GM12878 (cell line): ENCODE data around the gene HJURP. TPM values are rescaled to one million over a fixed set of nuclear protein-coding genes. Genes with fewer than 3 reads are reported as not detected.

Experiments
- BCLAF1 ChIP-seq: fragments of 450-650 bp; IDR thresholded peaks from 2 replicates; pipeline ENCODE4 v1.6.1; 2017; ENCODE audit warnings: antibody characterized with exemption, mild to moderate bottlenecking, moderate library complexity
- CHD2 ChIP-seq: IDR thresholded peaks from 2 replicates; pipeline ENCODE4 v1.6.1; 2011; ENCODE audit warnings: low read depth, low read length, improper control_type of control experiment, borderline replicate concordance
- IKZF1 ChIP-seq: fragments of 450-650 bp; conservative IDR thresholded peaks from 2 replicates; pipeline ENCODE4 v1.6.1; 2017; ENCODE audit warnings: antibody characterized with exemption, mild to moderate bottlenecking
- IRF4 ChIP-seq: IDR thresholded peaks from 2 replicates; pipeline ENCODE4 v1.6.1; 2011; ENCODE audit warnings: low read depth, low read length
- KLF5 ChIP-seq: fragments of 450-650 bp; IDR thresholded peaks from 2 replicates; pipeline ENCODE4 v1.6.1; 2014; ENCODE audit warnings: mild to moderate bottlenecking; ENCODE audit not compliant: partially characterized antibody
- LARP7 ChIP-seq: fragments of 450-650 bp; IDR thresholded peaks from 2 replicates; pipeline ENCODE4 v1.6.1; 2017; ENCODE audit warnings: mild to moderate bottlenecking
- MEF2B ChIP-seq: fragments of 450-650 bp; IDR thresholded peaks from 2 replicates; pipeline ENCODE4 v1.6.1; 2018; ENCODE audit warnings: mild to moderate bottlenecking, moderate library complexity; ENCODE audit not compliant: partially characterized antibody, poor library complexity, severe bottlenecking
- NFXL1 ChIP-seq: fragments of 450-650 bp; IDR thresholded peaks from 2 replicates; pipeline ENCODE4 v1.6.1; 2017; ENCODE audit warnings: antibody characterized with exemption, mild to moderate bottlenecking, borderline replicate concordance
- NKRF ChIP-seq: fragments of 450-650 bp; conservative IDR thresholded peaks from 2 replicates; pipeline ENCODE4 v1.6.1; 2017; ENCODE audit warnings: mild to moderate bottlenecking, moderate library complexity
- NR2C1 ChIP-seq: fragments of 450-650 bp; IDR thresholded peaks from 2 replicates; pipeline ENCODE4 v1.6.1; 2017; ENCODE audit warnings: antibody characterized with exemption, mild to moderate bottlenecking, moderate library complexity
- NR2C2 ChIP-seq: IDR thresholded peaks from 2 replicates; pipeline ENCODE4 v1.6.1; 2011; ENCODE audit warnings: borderline replicate concordance, low read depth; ENCODE audit not compliant: control insufficient read depth, insufficient read length
- YBX1 ChIP-seq: fragments of 450-650 bp; IDR thresholded peaks from 2 replicates; pipeline ENCODE4 v1.6.1; 2016; ENCODE audit warnings: antibody characterized with exemption
- YY1 ChIP-seq: IDR thresholded peaks from 2 replicates; pipeline ENCODE4 v1.6.1; 2011; ENCODE audit warnings: low read depth, mild to moderate bottlenecking, low read length
- ZBTB4 ChIP-seq: fragments of 450-650 bp; formaldehyde crosslinking; IDR thresholded peaks from 2 replicates; pipeline ENCODE4 v1.4.0; 2022; ENCODE audit warnings: mild to moderate bottlenecking, moderate library complexity
- ZNF622 ChIP-seq: fragments of 450-650 bp; IDR thresholded peaks from 2 replicates; pipeline ENCODE4 v1.6.1; 2017; ENCODE audit warnings: mild to moderate bottlenecking, inconsistent platforms
- polyA plus RNA-seq, 11 experiments: library from polyadenylated mRNA; depleted of rRNA in 4 of 11; unstranded in 6 of 11; stranded (reverse) in 5 of 11; fragments of >200 nt; fragmentation: Nextera tagmentation in 4 of 11; fragmentation: Illumina TruSeq in 1 of 11; extraction: Ambion mirVana in 4 of 11; extraction: Trizol in 1 of 11; gene quantifications; 1 replicate in 1 of 11; 2 replicates in 10 of 11; pipeline versions ENCODE4 v1.2.1 to v1.2.3, GENCODE V29; 2011 to 2016; ENCODE audit warnings: inconsistent platforms in 2 of 11, missing spikeins in 2 of 11, low read depth in 1 of 11
- total RNA-seq, 4 experiments: library from RNA; depleted of rRNA in 3 of 4; stranded (reverse); fragments of >200 nt in 3 of 4; fragmentation: Illumina TruSeq in 1 of 4; extraction: Trizol in 1 of 4; gene quantifications; 2 replicates each; pipeline versions ENCODE4 v1.2.1 to v1.2.3, GENCODE V29; 2013 to 2021

HJURP gene
- total and polyA plus RNA-seq, 10 of the 15 experiments (the other 5 are each of a cell fraction or from before 2014, with no cell fraction given): 12.7 to 68.9 (median 44.4) TPM

GRCh38 chr2:233866479-233866878 lies 12.1 kb upstream of the HJURP start (continued):
- TF ChIP-seq ZNF622: no peak
- no peak for TF ChIP-seq MEF2B
- TF ChIP-seq NKRF: no peak
- no peak for TF ChIP-seq YBX1
- TF ChIP-seq BCLAF1: no peak
- TF ChIP-seq KLF5: no peak
- TF ChIP-seq LARP7: no peak
- TF ChIP-seq YY1: no peak
- TF ChIP-seq CHD2: no peak
- TF ChIP-seq NR2C2: no peak
- TF ChIP-seq NFXL1: no peak
- TF ChIP-seq IKZF1: no peak
- TF ChIP-seq IRF4: no peak
- no peak for TF ChIP-seq ZBTB4 (CRISPR knock-in tag)
- TF ChIP-seq NR2C1: no peak
